NB4 (cell line): ENCODE measurements around the gene AFAP1.

Experiments
- MYC ChIP-seq: IDR thresholded peaks from 2 replicates; pipeline ENCODE4 v1.6.1; 2011; ENCODE audit warnings: low read depth, low read length
- POLR2A ChIP-seq: IDR thresholded peaks from 2 replicates; pipeline ENCODE4 v1.6.1; 2011; ENCODE audit warnings: mild to moderate bottlenecking; ENCODE audit not compliant: insufficient read length; ENCODE audit errors: extremely low read depth
- TF ChIP-seq, protein P1 (sequence below): IDR thresholded peaks from one replicate; pipeline ENCODE4 v1.5.1; 2012; ENCODE audit warnings: low read depth, low read length
- TF ChIP-seq, protein P2 (sequence below): IDR thresholded peaks from 2 replicates; pipeline ENCODE4 v1.6.1; 2011; ENCODE audit warnings: low read depth, low read length

DNA sequence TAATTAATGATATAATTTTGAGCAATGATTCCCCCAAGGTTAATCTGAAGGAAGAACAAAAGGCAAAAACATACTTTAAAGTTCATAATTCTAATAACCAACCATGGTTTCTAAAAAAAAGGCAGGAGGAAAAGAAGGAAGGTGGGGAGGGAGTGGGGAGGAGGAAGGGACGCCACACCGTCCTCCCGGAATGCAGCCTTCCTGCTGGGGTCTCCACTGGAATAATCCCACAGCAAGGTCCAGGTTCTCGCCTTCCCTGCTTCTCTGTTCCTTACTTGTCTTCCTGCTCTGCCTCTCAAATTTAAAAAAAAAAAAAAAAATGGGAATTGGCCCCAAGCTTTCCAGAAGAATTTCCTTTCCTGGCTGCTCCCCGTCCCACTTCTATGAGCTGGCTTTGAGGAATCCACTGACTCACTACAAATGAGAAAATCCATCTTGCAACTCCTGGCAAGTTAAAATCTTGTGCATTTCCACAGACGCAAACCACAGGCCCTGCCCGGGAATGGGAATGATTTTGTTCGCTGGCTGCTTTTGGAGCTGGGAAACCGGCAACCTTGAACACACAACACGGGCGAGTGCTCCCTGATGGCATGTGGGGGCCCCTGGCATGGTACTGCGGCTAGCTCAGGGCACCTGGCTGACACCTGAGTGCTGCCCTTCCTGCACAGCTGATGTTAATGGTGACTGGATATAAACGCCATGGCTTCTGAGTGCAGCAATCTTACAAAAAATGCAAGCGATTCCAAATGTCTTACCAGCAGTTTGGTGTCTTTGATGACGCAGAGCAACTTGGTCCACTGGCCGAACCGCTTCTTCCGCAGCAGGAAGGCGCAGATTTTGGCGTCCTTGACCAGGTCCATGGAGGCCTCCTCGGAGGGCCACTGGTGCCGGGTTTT lies 97.0 kb downstream of the AFAP1 start:
- TF ChIP-seq, protein P1, sequence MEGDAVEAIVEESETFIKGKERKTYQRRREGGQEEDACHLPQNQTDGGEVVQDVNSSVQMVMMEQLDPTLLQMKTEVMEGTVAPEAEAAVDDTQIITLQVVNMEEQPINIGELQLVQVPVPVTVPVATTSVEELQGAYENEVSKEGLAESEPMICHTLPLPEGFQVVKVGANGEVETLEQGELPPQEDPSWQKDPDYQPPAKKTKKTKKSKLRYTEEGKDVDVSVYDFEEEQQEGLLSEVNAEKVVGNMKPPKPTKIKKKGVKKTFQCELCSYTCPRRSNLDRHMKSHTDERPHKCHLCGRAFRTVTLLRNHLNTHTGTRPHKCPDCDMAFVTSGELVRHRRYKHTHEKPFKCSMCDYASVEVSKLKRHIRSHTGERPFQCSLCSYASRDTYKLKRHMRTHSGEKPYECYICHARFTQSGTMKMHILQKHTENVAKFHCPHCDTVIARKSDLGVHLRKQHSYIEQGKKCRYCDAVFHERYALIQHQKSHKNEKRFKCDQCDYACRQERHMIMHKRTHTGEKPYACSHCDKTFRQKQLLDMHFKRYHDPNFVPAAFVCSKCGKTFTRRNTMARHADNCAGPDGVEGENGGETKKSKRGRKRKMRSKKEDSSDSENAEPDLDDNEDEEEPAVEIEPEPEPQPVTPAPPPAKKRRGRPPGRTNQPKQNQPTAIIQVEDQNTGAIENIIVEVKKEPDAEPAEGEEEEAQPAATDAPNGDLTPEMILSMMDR, result no peak
- no peak for TF ChIP-seq POLR2A
- TF ChIP-seq, protein P2, sequence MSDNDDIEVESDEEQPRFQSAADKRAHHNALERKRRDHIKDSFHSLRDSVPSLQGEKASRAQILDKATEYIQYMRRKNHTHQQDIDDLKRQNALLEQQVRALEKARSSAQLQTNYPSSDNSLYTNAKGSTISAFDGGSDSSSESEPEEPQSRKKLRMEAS, result no peak
- no peak for TF ChIP-seq MYC
